ENCODE data around the gene MCM3AP.

Gene MCM3AP

DNA sequence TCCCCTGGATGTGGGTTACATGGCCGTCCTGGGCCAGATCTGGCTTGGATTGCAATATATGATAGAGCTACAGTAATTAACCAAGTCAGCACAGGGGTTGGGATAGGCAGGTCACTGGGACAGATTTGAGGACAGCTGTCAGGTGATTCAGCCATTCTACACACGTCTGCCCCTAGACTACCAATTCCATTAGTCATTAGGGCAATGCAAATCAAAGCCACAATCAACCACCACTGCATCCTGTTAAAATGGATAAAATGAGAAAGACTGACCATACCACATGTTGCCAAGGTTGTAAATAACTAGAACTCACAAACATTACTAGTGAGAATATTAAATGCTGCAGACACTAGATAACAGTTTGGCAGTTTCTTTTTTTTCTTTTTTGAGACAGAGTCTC lies 22.2 kb upstream of the MCM3AP start:
- H3K4me1 Mint-ChIP-seq, result no peaks in the 10 kb centered on the region
- H3K27me3 Mint-ChIP-seq (ENCODE audit: low read depth, poor library complexity), result no peaks in the 10 kb centered on the region
- no peaks in the 10 kb centered on the region for H3K9me3 Mint-ChIP-seq
- no peak overlapping the region for H3K4me3 Mint-ChIP-seq
- H3K27ac Mint-ChIP-seq, result peak overlapping the region; percentile 18
- TF ChIP-seq, protein P1, sequence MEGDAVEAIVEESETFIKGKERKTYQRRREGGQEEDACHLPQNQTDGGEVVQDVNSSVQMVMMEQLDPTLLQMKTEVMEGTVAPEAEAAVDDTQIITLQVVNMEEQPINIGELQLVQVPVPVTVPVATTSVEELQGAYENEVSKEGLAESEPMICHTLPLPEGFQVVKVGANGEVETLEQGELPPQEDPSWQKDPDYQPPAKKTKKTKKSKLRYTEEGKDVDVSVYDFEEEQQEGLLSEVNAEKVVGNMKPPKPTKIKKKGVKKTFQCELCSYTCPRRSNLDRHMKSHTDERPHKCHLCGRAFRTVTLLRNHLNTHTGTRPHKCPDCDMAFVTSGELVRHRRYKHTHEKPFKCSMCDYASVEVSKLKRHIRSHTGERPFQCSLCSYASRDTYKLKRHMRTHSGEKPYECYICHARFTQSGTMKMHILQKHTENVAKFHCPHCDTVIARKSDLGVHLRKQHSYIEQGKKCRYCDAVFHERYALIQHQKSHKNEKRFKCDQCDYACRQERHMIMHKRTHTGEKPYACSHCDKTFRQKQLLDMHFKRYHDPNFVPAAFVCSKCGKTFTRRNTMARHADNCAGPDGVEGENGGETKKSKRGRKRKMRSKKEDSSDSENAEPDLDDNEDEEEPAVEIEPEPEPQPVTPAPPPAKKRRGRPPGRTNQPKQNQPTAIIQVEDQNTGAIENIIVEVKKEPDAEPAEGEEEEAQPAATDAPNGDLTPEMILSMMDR (IDR thresholded peaks at IDR 0.05), result no peak
- peaks cover 48% of the 10 kb centered on the region for H3K36me3 Mint-ChIP-seq (ENCODE audit: low read depth)
- no peak for DNase-seq

DNA sequence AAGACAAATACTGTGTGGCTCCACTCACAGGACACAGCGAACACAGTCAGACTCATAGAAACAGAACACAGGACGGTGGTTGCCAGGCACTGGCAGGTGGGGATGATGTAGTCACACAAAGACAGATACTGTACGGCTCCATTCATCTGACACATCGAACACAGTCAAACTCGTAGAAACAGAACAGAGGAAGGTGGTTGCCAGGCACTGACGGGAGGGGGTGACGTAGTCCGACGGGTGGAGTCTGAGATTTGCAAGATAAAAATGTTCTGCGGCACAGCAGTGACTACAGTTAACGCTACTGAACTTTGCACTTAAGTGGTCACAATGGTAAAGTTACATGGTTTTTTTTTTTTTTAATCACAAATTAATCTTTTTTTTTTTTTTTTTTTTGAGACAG lies 19.5 kb upstream of the MCM3AP start:
- peaks cover 3% of the 10 kb centered on the region for H3K27me3 Mint-ChIP-seq (ENCODE audit: low read depth, poor library complexity)
- DNase-seq, result no peak
- no peak overlapping the region for H3K4me3 Mint-ChIP-seq
- TF ChIP-seq, protein P1 (IDR thresholded peaks at IDR 0.05), result no peak
- peaks cover 53% of the 10 kb centered on the region for H3K36me3 Mint-ChIP-seq (ENCODE audit: low read depth)
- no peak overlapping the region for H3K27ac Mint-ChIP-seq
- no peaks in the 10 kb centered on the region for H3K4me1 Mint-ChIP-seq
- H3K9me3 Mint-ChIP-seq, result no peaks in the 10 kb centered on the region

DNA sequence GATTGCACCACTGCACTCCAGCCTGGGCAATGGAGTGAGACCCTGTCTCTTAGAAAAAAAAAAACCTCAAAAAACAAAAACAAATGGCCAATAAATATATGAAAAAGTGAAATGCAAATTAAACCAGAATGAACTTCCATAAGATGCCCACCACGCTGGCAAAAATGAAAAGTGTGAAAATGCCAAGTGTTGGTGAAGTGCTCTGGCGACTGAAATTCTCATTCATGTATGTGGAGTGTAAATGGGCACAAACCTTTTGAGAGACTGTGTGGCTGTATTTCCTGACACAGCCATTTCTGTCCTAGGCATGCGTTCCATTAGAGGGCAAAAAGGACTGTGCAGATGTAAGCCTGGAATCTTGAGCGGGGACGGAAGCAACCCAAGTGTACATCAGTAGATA lies 19.0 kb upstream of the MCM3AP start:
- TF ChIP-seq, protein P1 (IDR thresholded peaks at IDR 0.05), result no peak
- no peaks in the 10 kb centered on the region for H3K9me3 Mint-ChIP-seq
- no peak overlapping the region for H3K4me3 Mint-ChIP-seq
- no peak for DNase-seq
- H3K27ac Mint-ChIP-seq, result no peak overlapping the region
- H3K36me3 Mint-ChIP-seq (ENCODE audit: low read depth), result peaks cover 59% of the 10 kb centered on the region
- no peaks in the 10 kb centered on the region for H3K4me1 Mint-ChIP-seq
- peaks cover 3% of the 10 kb centered on the region for H3K27me3 Mint-ChIP-seq (ENCODE audit: low read depth, poor library complexity)

DNA sequence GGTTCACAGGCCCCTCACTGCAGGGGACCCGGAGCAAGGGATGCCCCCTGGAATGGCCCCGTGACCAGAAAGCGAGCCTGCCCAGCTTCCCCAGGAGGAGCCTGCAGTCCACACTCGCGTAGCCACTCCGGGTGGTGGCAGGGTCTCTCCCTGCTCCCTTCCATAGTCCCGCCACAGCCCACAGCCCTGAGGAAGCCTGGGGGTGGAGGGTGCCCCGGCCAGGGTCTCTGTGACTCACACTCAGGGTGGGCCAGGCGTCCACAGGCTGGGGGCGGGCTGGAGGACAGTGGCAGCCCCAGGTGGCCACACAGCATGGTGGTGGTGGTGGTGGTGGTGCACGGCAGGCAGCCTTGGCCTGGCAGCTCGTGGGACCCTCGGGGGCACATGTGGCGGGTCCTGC lies 16.3 kb upstream of the MCM3AP start:
- Mint-ChIP-seq H3K27me3 (ENCODE audit: low read depth, poor library complexity) (peaks cover 10% of the 10 kb centered on the region), H3K4me3 (no peak overlapping the region), H3K36me3 (ENCODE audit: low read depth) (peaks cover 54% of the 10 kb centered on the region), H3K4me1 (peaks cover 4% of the 10 kb centered on the region), H3K9me3 (no peaks in the 10 kb centered on the region), H3K27ac (no peak overlapping the region)
- TF ChIP-seq, protein P1 (IDR thresholded peaks at IDR 0.05), result no peak
- DNase-seq, result no peak

DNA sequence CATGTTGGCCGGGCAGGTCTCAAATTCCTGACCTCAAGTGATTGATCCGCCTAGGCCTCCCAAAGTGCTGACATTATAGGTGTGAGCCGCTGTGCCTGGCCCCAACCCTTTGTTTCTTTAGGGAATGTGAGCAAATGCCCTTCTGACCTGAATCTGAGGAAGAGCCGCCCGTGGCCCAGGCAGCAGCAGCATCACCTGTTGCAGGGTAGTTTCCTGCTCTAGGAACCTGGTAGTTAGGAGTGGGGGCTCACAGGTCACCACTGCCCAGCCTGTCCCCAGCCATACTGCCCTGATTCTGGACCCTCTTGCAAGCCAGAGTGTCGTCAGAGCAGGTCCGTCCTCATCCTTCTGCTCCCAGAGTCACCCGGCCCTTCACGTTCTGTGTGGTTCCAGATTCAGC lies 13.8 kb upstream of the MCM3AP start:
- Mint-ChIP-seq H3K4me3 (no peak overlapping the region), H3K27ac (no peak overlapping the region), H3K9me3 (peaks cover 10% of the 10 kb centered on the region), H3K27me3 (ENCODE audit: low read depth, poor library complexity) (peaks cover 10% of the 10 kb centered on the region), H3K36me3 (ENCODE audit: low read depth) (peaks cover 48% of the 10 kb centered on the region), H3K4me1 (peaks cover 24% of the 10 kb centered on the region)
- no peak for DNase-seq
- TF ChIP-seq, protein P1 (IDR thresholded peaks at IDR 0.05), result no peak

DNA sequence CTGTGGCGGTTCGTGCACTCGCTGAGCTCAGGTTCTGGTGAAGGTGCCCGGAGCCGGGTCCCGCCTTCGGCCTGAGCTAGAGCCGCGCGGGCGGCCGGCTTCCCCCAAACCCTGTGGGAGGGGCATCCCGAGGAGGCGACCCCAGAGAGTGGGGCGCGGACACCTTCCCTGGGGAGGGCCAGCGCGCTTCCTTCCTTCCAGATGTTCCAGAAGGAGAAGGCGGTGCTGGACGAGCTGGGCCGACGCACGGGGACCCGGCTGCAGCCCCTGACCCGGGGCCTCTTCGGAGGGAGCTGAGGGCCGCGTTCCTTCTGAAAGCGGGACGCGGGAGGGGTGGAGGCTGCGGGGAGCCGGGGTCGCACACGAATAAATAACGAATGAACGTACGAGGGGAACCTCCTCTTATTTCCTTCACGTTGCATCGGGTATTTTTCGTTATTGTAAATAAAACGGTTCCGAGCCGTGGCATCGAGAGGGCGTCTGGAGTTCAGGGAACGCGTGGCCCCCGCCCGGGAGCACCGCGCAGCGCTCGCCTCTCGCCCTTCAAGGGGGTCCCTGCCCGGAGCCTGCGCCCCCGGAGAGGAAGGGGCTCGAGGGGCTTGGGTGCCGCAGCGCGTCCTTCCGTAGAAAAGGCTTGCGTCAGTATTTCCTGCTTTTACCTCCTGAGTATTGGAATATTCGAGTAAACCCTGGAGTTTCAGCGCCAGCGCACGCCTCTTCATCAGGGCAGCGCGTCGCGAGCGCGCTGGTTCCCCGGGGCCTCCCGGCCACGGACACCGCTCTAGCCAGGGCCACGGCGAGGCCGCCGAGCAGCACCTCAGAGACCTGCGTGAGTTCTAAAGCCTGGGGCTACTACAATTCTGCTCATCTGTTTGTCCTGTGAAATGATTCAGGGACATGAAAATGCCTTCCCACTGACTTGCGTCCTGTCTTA lies 12.2 kb upstream of the MCM3AP start:
- Mint-ChIP-seq H3K9me3 (peaks cover 10% of the 10 kb centered on the region), H3K4me3 (peak overlapping the region; percentile 54), H3K27me3 (ENCODE audit: low read depth, poor library complexity) (peaks cover 10% of the 10 kb centered on the region), H3K27ac (peak overlapping the region; percentile 88), H3K4me1 (peaks cover 24% of the 10 kb centered on the region), H3K36me3 (ENCODE audit: low read depth) (peaks cover 42% of the 10 kb centered on the region)
- TF ChIP-seq, protein P1 (IDR thresholded peaks at IDR 0.05), result no peak
- no peak for DNase-seq

Measured in nephron progenitor cell (in vitro differentiated cells).